NOMO-1 treated with DMSO at 0.1 percent for 48 hours (cell line): ENCODE results near the gene ARMC3.

Experiments used
- DNase-seq: peaks from one replicate; lab custom pipeline; 2025; ENCODE audit not compliant: unreplicated experiment; lab: John Stamatoyannopoulos, UW

ARMC3 gene

GRCh38 chr10:22992075-22992474 is 64.2 kb downstream of the ARMC3 start:
- DNase-seq = no peak

GRCh38 chr10:22992621-22993020 is 64.8 kb downstream of the ARMC3 start:
- DNase-seq = no peak

- no peak for DNase-seq
These were observed 65.5 kb downstream of the ARMC3 start for GRCh38 chr10:22993314-22993713.

GRCh38 chr10:22997096-22997495 is 69.2 kb downstream of the ARMC3 start:
- DNase-seq = no peak

GRCh38 chr10:22998091-22998490 is 70.2 kb downstream of the ARMC3 start:
- DNase-seq = no peak

GRCh38 chr10:22999942-23000341 is 72.1 kb downstream of the ARMC3 start:
- no peak for DNase-seq

GRCh38 chr10:23001901-23002516 is 74.2 kb downstream of the ARMC3 start:
- DNase-seq = no peak

GRCh38 chr10:23005150-23005549 is 77.3 kb downstream of the ARMC3 start:
- DNase-seq = no peak

- DNase-seq = no peak
These were observed 85.9 kb downstream of the ARMC3 start for GRCh38 chr10:23013581-23014335.

GRCh38 chr10:23015021-23015707 is 87.3 kb downstream of the ARMC3 start:
- DNase-seq = peak; percentile 84

GRCh38 chr10:23016636-23017035 is 88.8 kb downstream of the ARMC3 start:
- DNase-seq = no peak

GRCh38 chr10:23019633-23020032 is 91.8 kb downstream of the ARMC3 start:
- DNase-seq = no peak

- no peak for DNase-seq
These were observed 93.6 kb downstream of the ARMC3 start for GRCh38 chr10:23021430-23021829.

- DNase-seq = no peak
These were observed 96.1 kb downstream of the ARMC3 start for GRCh38 chr10:23024002-23024401.

- DNase-seq = no peak
These were observed 103.5 kb downstream of the ARMC3 start for GRCh38 chr10:23031318-23031717.

GRCh38 chr10:23034790-23035189 is 106.9 kb downstream of the ARMC3 start:
- DNase-seq = no peak

GRCh38 chr10:23035569-23035968 is 107.7 kb downstream of the ARMC3 start:
- DNase-seq = no peak

- DNase-seq = no peak
These were observed 109.3 kb downstream of the ARMC3 start for GRCh38 chr10:23037152-23037551.

GRCh38 chr10:23037561-23037960 is 109.7 kb downstream of the ARMC3 start:
- no peak for DNase-seq

GRCh38 chr10:23038172-23038571 is 110.3 kb downstream of the ARMC3 start:
- no peak for DNase-seq

GRCh38 chr10:23040002-23040401 is 112.1 kb downstream of the ARMC3 start:
- no peak for DNase-seq

- no peak for DNase-seq
These were observed 118.2 kb downstream of the ARMC3 start for GRCh38 chr10:23046027-23046426.
